ENCODE measurements around the gene GINS3.

GRCh38 chr16:58425756-58426494 is 33.7 kb downstream of the GINS3 start:
- TF ChIP-seq CTCF (IDR thresholded peaks at IDR 0.05), result no peak
- TF ChIP-seq POLR2A (IDR thresholded peaks at IDR 0.05), result no peak

Measured in upper lobe of left lung (tissue), 4 donors.